Measurements from ENCODE around the gene HEMK1. TPM values are rescaled to one million over a fixed set of nuclear protein-coding genes. Genes with fewer than 3 reads are reported as not detected.

HEMK1 gene
- total and polyA plus RNA-seq, 2 of the 8 experiments (the other 6 are each of a cell fraction or from before 2014, with no cell fraction given), result 9.7 to 10.6 TPM

DNA sequence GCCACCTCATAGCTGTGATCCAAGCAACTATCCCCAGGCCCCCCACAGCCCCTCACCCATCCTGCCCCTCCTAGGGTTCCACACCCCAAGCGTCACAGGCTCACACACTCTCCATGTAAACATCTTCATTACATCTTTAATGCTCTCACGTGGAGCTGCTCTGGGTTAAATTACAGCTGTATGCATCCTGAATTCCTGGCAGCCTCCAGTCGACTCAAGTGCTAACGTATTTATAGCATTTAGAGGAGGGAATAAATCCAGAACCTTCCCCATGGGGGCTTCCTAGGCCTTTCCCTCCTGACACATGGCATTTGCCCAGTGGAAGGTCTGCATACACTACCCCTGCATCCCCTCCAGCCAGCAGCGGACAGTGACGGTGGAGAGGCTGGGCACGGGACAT, 11.4 kb upstream of the HEMK1 start:
- Histone ChIP-seq H2BK120ac (replicated peaks; ENCODE audit: low read depth, low read length) (no peak overlapping the region), H3K79me1 (ENCODE audit: low read depth, low read length) (no peaks in the 10 kb centered on the region), H4K20me1 (replicated peaks in 1 of 2; ENCODE audit: control insufficient read depth in 1 of 2, insufficient read depth in 2 of 2, low read length in 2 of 2) (no peaks in the 10 kb centered on the region), H3K18ac (ENCODE audit: extremely low read depth, low read length) (no peak overlapping the region), H3K36me3 (ENCODE audit: control insufficient read depth in 2 of 4, insufficient read depth in 4 of 4, low read length in 3 of 4) (no peaks in the 10 kb centered on the region), H3K4me3 (ENCODE audit: extremely low read depth in 1 of 4, insufficient read depth in 2 of 4, low read depth in 3 of 4, low read length in 4 of 4) (no peak overlapping the region), H4K8ac (ENCODE audit: extremely low read depth, insufficient read depth, low read length) (no peak overlapping the region), H3K4ac (replicated peaks; ENCODE audit: insufficient read length, low read depth, low read length) (no peak overlapping the region), H4K5ac (ENCODE audit: insufficient read length, low read depth, low read length) (no peak overlapping the region), H2AFZ (ENCODE audit: low read length) (no peak overlapping the region), H3K4me1 (replicated peaks in 1 of 4; ENCODE audit: control insufficient read depth in 3 of 4, insufficient read depth in 4 of 4, low read length in 3 of 4) (peaks cover 0 to 3% (median 0%) of the 10 kb centered on the region in 4 experiments; a peak in 3 of 7 replicates), H2BK20ac (ENCODE audit: low read length) (no peak overlapping the region), H3K14ac (ENCODE audit: insufficient read length) (no peak overlapping the region), H3K27ac (ENCODE audit: low read depth, low read length) (no peak overlapping the region), H3K27me3 (replicated peaks in 1 of 4; ENCODE audit: control insufficient read depth in 3 of 4, extremely low read depth in 1 of 4, insufficient read depth in 3 of 4, low read length in 3 of 4) (peaks cover 0 to 3% (median 0%) of the 10 kb centered on the region in 4 experiments; a peak in 2 of 7 replicates), H3K23me2 (ENCODE audit: low read depth, low read length) (no peaks in the 10 kb centered on the region), H3K9me3 (ENCODE audit: insufficient read depth in 2 of 2, low read depth in 1 of 2, low read length in 1 of 2) (no peaks in the 10 kb centered on the region), H3K9ac (replicated peaks in 1 of 4; ENCODE audit: extremely low read depth in 1 of 4, low read depth in 3 of 4, low read length in 3 of 4) (no peak overlapping the region), H2BK5ac (ENCODE audit: low read depth, low read length) (no peak overlapping the region), H3K4me2 (ENCODE audit: insufficient read depth in 1 of 2, low read depth in 2 of 2, low read length in 2 of 2) (no peak overlapping the region), H2BK15ac (ENCODE audit: low read length) (no peak overlapping the region), H3K79me2 (ENCODE audit: control insufficient read depth in 1 of 2, insufficient read depth in 2 of 2, low read length in 2 of 2) (no peaks in the 10 kb centered on the region), H3K23ac (ENCODE audit: insufficient read length) (no peak overlapping the region), H4K91ac (replicated peaks; ENCODE audit: insufficient read length, low read length) (no peak overlapping the region), H2BK12ac (ENCODE audit: low read depth, low read length) (no peak overlapping the region), H3K56ac (replicated peaks; ENCODE audit: insufficient read length, low read depth, low read length) (no peak overlapping the region), H2AK5ac (ENCODE audit: low read depth, low read length) (no peak overlapping the region)
- ChIA-PET POLR2A (ENCODE audit: partially characterized antibody) (interaction anchor here (0.8 kb wide), 1 partner anchor 86 kb away, joined by 3 read pairs; no protein-coding TSS in a partner anchor), CTCF (ENCODE audit: partially characterized antibody) (interaction anchor here (0.6 to 46.5 kb wide), 11 partner anchors 9 to 273 kb away, joined by 3 to 863 read pairs (median 4); partner anchors contain the start of genes C3orf18, CISH, CYB561D2 and HEMK1)
- DNase-seq (ENCODE audit: low read depth in 1 of 2, low spot score in 2 of 2) (no peak), FAIRE-seq (no peak)
- WGBS, 2 experiments (ENCODE audit: extremely low coverage in 1 of 2, insufficient coverage in 1 of 2, insufficient read length in 1 of 2, insufficient replicate concordance in 2 of 2, low coverage in 1 of 2, low lambda C conversion rate in 2 of 2, missing lambda C conversion rate in 1 of 2), result 79% methylated on average over 7 of the region's 7 CpGs; no CpG with 5 or more reads in 1 of the 2 experiments
- TF ChIP-seq TAF1 (IDR thresholded peaks at IDR 0.05; ENCODE audit: low read depth, low read length), result no peak
- no peak for TF ChIP-seq EP300 (IDR thresholded peaks at IDR 0.05; ENCODE audit: borderline replicate concordance in 1 of 2, low read depth in 2 of 2, low read length in 2 of 2)
